ENCODE results near the gene VPS4A. TPM values are rescaled to one million over a fixed set of nuclear protein-coding genes. Genes with fewer than 3 reads are reported as not detected.
"Not testable (repeated sequence)": the region's sequence is repeated elsewhere in the genome, so short reads cannot be mapped to it uniquely, and the experiment has no call there.

VPS4A gene
- total RNA-seq, 2 experiments from 2014 or later: 32.6 to 32.7 TPM

DNA sequence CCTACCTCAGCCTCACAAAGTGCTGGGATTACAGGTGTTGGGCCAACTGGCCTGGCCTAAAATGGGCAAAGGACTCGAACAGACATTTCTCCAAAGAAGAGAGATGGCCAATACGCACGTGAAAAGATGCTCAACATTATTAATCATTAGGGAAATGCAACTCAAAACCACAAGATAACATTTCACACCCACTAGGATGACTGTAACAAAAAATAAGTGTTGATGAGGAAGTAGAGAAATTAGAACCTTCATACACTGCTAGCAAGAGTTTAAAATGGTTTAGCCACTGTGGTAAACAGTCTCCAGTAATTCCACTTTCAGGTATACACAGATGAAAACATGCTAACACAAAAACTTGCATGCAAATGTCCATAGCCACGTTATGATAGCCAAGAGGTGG, 34.8 kb downstream of the VPS4A start:
- POLR2A ChIA-PET: interaction anchor here (0.6 kb wide), 1 partner anchor 1386 kb away, joined by 3 read pairs; no protein-coding TSS in a partner anchor
- CTCF ChIA-PET: interaction anchor here (0.6 kb wide), 1 partner anchor 177 kb away, joined by 3 read pairs; no protein-coding TSS in a partner anchor

DNA sequence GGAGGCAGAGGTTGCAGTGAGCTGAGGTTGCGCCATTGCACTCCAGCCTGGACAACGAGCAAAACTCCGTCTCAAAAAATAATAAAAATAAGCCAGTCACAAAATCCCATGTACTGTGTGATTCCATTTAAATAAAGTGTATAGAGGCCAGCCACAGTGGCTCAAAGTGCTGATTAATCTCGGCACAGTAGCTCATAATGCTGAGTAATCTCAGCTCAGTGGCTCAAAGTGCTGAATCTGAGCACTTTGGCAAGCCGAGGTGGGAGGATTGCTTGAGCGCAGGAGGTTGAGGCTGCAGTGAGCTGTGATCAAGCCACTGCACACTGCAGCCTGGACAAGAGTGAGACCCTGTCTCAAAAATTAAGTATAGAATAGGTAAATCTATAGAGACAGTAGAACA, 35.5 kb downstream of the VPS4A start:
- ChIA-PET CTCF (no interaction called here), POLR2A (interaction anchor here (0.5 to 0.6 kb wide), 3 partner anchors 15 to 178 kb away, joined by 3 read pairs; no protein-coding TSS in a partner anchor)

DNA sequence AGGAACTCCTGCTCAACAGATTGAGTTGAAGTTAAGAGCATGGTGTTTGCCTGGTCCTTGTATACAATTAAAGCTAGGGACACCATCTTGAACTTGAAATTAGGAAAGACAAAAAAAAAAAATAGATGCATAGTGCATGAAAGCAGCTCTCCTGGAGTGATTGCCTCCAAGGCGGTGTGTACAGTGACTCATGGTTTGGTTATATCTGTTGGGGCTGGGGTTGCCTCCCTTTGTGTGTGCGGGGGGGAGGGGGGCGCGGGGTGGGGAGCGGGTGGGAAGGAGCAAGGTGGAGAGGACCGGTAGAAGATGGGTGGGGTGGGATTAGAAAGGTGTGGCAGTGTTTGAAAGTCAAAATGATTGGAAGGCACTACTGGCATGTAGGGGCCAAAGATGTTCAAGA, 37.1 kb downstream of the VPS4A start:
- ChIA-PET CTCF (no interaction called here), POLR2A (interaction anchor here (0.6 kb wide), 1 partner anchor 119 kb away, joined by 3 read pairs; no protein-coding TSS in a partner anchor)

DNA sequence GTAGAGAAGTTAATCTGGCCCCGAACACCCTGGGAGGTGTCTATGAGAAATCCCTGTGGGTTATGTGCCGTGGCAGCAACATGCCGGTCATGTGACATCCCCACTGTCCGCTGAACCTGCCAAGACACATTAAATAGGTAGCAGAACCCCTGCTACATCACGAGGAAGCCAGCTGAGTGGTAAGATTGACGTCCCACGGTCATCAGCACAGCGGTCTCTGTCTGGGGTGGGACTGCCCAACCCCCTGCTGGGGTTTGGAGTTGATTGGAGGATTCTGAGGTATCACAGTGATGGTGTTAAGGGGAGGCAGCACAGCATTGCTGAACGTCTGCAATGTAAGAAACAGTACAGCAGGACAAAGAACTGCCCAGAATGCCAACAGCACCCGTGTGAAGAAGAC, 38.4 kb downstream of the VPS4A start:
- ChIA-PET CTCF (no interaction called here), POLR2A (no interaction called here)

GRCh38 chr16:69350536-69351133, 39.5 kb downstream of the VPS4A start:
- ChIA-PET CTCF (interaction anchor here (0.6 kb wide), 1 partner anchor 167 kb away, joined by 3 read pairs; no protein-coding TSS in a partner anchor), POLR2A (no interaction called here)

DNA sequence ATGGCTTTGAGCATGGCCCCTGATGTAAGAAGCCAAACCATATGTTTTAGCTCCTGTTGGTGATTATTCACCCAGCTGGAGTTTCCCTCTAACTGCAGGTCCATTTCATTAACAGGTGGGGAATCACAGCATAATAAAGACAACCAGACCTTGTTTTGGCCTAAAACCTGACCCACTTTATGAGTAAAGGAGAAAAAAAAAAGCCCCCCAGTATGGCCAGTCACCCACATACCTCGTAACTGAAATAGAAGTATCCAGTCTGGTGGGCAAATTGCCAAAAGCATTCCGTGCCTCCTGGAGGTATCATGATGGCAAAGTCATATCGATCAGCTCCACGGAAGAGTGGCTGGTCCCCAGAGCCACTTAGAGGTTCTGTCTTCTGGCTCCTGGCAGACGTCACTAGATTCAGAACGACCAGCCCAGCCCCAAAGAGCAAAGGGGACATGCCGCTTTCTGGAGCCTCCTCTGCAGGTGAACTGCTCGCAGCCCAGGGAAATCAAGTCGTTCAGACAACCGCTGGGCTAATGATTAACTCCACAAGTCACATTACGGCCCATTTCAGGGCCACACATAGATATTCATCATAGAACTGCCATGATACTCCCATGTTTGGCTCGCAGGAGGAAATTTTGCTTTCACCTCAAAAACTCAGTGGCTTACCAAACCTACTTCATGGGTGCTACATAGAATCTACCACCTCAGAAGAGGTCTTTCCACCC, 40.3 kb downstream of the VPS4A start, which contains the start of gene TMED6:
TSS of gene TMED6 (minus strand) at position 478 of the 719 bp plus-strand sequence. CDS start at position 445, 33 bp downstream.
- ChIA-PET CTCF (interaction anchor here (0.6 to 1.2 kb wide), 2 partner anchors 13 to 167 kb away, joined by 3 read pairs; no protein-coding TSS in a partner anchor), POLR2A (no interaction called here)

- CTCF ChIA-PET: not testable (repeated sequence)
- POLR2A ChIA-PET: interaction anchor here (1.2 kb wide), 1 partner anchor 17 kb away, joined by 3 read pairs; no protein-coding TSS in a partner anchor
These were observed 48.9 kb downstream of the VPS4A start for GRCh38 chr16:69360070-69360469.

GRCh38 chr16:69363281-69363717, 52.1 kb downstream of the VPS4A start:
- CTCF ChIA-PET: no interaction called here

DNA sequence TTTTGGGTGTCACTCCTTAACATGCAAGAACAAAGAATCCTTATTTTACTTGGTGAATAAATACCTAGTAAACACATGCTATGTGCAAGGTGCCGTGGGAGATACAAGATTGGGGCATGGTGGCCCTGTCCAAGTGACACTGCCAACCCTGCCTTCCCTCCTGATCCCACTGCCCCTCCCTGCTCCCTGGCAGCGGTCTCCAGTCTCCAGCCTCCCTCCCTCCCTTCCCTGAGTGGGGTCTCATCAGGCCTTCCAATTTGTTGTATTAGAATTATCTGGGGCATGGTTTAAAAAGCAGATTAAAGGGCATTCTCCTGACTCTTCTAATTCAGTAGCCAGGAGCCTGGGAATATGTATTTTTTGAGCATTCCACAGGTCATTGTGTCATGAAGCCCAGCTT, 52.9 kb downstream of the VPS4A start:
- ChIA-PET CTCF (no interaction called here), POLR2A (no interaction called here)

More at GRCh38 chr16:69363281-69363717, 52.1 kb downstream of the VPS4A start:
- POLR2A ChIA-PET: no interaction called here

DNA sequence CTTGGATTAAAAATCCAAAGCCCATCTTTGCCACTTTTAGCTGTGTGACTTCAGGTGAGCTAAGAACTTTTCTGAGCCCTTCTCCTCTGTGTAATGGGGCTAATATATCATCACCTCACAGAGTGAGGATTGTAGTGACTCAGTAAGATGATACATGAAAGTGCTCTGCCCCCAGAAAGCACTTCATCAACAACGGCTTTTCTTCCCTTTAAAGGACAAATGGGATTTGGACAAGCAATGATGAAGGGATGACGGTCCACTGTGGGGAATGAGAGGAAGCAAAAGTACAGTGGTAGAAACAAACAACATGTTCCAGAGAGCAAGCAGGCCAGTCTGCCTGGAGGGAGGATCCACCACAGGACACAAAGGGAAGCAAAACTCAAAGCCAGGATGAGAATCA, 54.8 kb downstream of the VPS4A start:
- ChIA-PET CTCF (interaction anchor here (1.0 kb wide), 1 partner anchor 215 kb away, joined by 3 read pairs; no protein-coding TSS in a partner anchor), POLR2A (no interaction called here)

GRCh38 chr16:69366431-69366830, 55.3 kb downstream of the VPS4A start:
- ChIA-PET POLR2A (no interaction called here), CTCF (interaction anchor here (1.0 kb wide), 1 partner anchor 216 kb away, joined by 3 read pairs; no protein-coding TSS in a partner anchor)

DNA sequence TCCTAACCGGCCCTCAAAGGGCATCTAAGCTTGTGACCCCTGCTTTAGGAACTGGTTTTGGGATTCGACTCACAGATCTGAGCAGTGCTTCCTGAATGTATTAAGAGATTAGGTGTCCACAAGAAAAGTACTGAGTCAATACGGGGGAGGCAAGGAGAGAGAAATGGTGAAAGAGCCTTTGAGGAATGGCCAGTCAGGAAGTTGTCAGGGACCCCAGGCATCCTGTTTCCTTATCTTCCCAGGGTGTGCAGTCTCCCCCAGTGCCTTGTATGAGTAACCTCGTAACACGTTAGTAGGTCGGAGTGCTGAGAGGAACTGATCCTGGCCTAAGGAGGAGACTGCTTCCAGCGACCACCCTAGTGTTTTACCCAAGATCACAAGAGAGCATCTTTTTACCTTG, 56.8 kb downstream of the VPS4A start:
- POLR2A ChIA-PET: no interaction called here

DNA sequence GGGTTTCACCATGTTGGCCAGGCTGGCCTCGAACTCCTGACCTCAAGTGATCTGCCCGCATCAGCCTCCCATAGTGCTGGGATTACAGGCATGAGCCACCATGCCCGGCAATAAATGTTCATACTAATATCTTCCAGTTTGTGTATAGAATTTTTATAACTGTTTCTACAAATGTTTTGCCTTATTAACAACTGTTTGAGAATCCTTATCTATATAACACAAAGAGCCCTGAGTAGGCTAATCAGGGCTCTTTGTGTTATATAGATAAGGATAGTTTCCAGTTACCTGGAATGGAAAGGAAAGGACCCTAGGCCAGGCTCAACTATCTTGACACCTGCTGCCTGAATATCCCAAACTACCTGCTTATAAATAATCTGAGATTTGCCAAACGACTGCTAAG, 57.7 kb downstream of the VPS4A start:
- CTCF ChIA-PET: no interaction called here
- POLR2A ChIA-PET: no interaction called here

More for the DNA sequence above, 56.8 kb downstream of the VPS4A start:
- CTCF ChIA-PET: no interaction called here

DNA sequence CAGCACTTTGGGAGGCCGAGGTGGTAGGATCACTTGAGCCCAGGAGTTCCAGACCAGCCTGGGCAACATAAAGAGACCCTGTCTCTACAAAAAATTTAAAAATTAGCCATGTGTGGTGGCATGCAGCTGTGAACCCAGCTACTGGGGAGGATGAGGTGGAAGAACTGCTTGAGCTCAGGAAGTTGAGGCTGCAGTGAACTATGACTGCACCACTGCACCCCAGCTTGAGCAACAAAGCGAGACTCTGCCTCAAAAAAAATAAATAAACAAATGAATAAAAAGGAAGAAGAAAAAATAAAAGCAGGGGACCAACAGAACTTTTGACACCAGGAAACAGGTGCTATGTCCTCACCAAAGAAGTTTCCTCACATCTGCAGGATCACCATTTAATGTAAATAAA, 60.4 kb downstream of the VPS4A start:
- ChIA-PET POLR2A (interaction anchor here (0.5 kb wide), 1 partner anchor 73 kb away, joined by 4 read pairs; no protein-coding TSS in a partner anchor), CTCF (interaction anchor here (0.7 kb wide), 1 partner anchor 391 kb away, joined by 3 read pairs; no protein-coding TSS in a partner anchor)

- ChIA-PET CTCF (no interaction called here), POLR2A (interaction anchor here (0.6 kb wide), 1 partner anchor 195 kb away, joined by 4 read pairs; no protein-coding TSS in a partner anchor)
These were observed 61.9 kb downstream of the VPS4A start for GRCh38 chr16:69373019-69373418.

Other genes with a start within 250 kb of the VPS4A start
- gene HAS3, start 205.7 kb upstream of the VPS4A start, total RNA-seq: under 1 TPM; 0.23 to 0.48 TPM
- gene CHTF8, start 178.8 kb upstream of the VPS4A start, total RNA-seq: 100 to 1,000 TPM; 135 to 141 TPM
- gene UTP4, start 178.7 kb upstream of the VPS4A start, total RNA-seq: 100 to 1,000 TPM; 159 to 160 TPM
- gene SNTB2, start 124.2 kb upstream of the VPS4A start, total RNA-seq: 10 to 100 TPM; 19.7 to 20.1 TPM
- 10 to 100 TPM; 31.5 to 32.3 TPM for gene PDF, start 19.2 kb downstream of the VPS4A start, total RNA-seq
- gene COG8, start 28.2 kb downstream of the VPS4A start, total RNA-seq: 10 to 100 TPM; 38.1 to 38.6 TPM
- 10 to 100 TPM; 67.8 to 69.2 TPM for gene NIP7, start 28.4 kb downstream of the VPS4A start, total RNA-seq
- gene TMED6, start 40.4 kb downstream of the VPS4A start, total RNA-seq: 1 to 10 TPM in 1 of 2 experiments, under 1 TPM in 1; 0.73 to 1.4 TPM
- gene TERF2, start 74.7 kb downstream of the VPS4A start, total RNA-seq: 10 to 100 TPM; 52.1 to 54.7 TPM
- 100 to 1,000 TPM; 168 to 170 TPM for gene CYB5B, start 113.3 kb downstream of the VPS4A start, total RNA-seq

Data from activated CD8-positive, alpha-beta memory T cell treated with anti-CD3 and anti-CD28 coated beads for 36 hours (primary cell).